ENCODE data around the gene MKI67. TPM values are rescaled to one million over a fixed set of nuclear protein-coding genes. Genes with fewer than 3 reads are reported as not detected.
"Not testable (repeated sequence)": the region's sequence is repeated elsewhere in the genome, so short reads cannot be mapped to it uniquely, and the experiment has no call there.

The MKI67 gene
- 29.0 TPM for polyA plus RNA-seq (2012; ENCODE audit: missing spikeins)

GRCh38 chr10:128125944-128126764 lies at the start of gene MKI67:
Gene MKI67 (minus strand): TSS chr10:128126423. CDS start chr10:128125667, 756 bp downstream.
- TF ChIP-seq TAF1 (IDR thresholded peaks at IDR 0.05; ENCODE audit: borderline replicate concordance, low read depth, low read length) (0 out of 2 replicates have a peak, but pooled peaks have one; percentile 31), POLR2AphosphoS5 (IDR thresholded peaks at IDR 0.05; ENCODE audit: low read depth, low read length) (peak; percentile 53; the same call in 1 of the 2 replicates), POLR2A (IDR thresholded peaks at IDR 0.05; ENCODE audit: low read depth, low read length) (peak; percentile 64)
- DNase-seq (ENCODE audit: insufficient read length) (peak; percentile 77), FAIRE-seq (peak; percentile 95)

GRCh38 chr10:128174581-128175559 lies 48.6 kb upstream of the MKI67 start:
- TF ChIP-seq POLR2AphosphoS5 (IDR thresholded peaks at IDR 0.05; ENCODE audit: low read depth, low read length) (no peak), POLR2A (IDR thresholded peaks at IDR 0.05; ENCODE audit: low read depth, low read length) (no peak), TAF1 (IDR thresholded peaks at IDR 0.05; ENCODE audit: borderline replicate concordance, low read depth, low read length) (no peak)
- FAIRE-seq (no peak), DNase-seq (ENCODE audit: insufficient read length) (no peak)

- TF ChIP-seq TAF1 (IDR thresholded peaks at IDR 0.05; ENCODE audit: borderline replicate concordance, low read depth, low read length) = no peak
- TF ChIP-seq POLR2AphosphoS5 (IDR thresholded peaks at IDR 0.05; ENCODE audit: low read depth, low read length) = no peak
- TF ChIP-seq POLR2A (IDR thresholded peaks at IDR 0.05; ENCODE audit: low read depth, low read length) = no peak
- FAIRE-seq (no peak), DNase-seq (ENCODE audit: insufficient read length) (no peak)
Observed at GRCh38 chr10:128173386-128173785, 47.2 kb upstream of the MKI67 start.

GRCh38 chr10:128172756-128173155 lies 46.5 kb upstream of the MKI67 start:
- DNase-seq (ENCODE audit: insufficient read length) (no peak), FAIRE-seq (no peak)
- TF ChIP-seq TAF1 (IDR thresholded peaks at IDR 0.05; ENCODE audit: borderline replicate concordance, low read depth, low read length) (no peak), POLR2AphosphoS5 (IDR thresholded peaks at IDR 0.05; ENCODE audit: low read depth, low read length) (no peak), POLR2A (IDR thresholded peaks at IDR 0.05; ENCODE audit: low read depth, low read length) (no peak)

- DNase-seq (ENCODE audit: insufficient read length) (no peak), FAIRE-seq (no peak)
- TF ChIP-seq TAF1 (IDR thresholded peaks at IDR 0.05; ENCODE audit: borderline replicate concordance, low read depth, low read length) (no peak), POLR2A (IDR thresholded peaks at IDR 0.05; ENCODE audit: low read depth, low read length) (no peak), POLR2AphosphoS5 (IDR thresholded peaks at IDR 0.05; ENCODE audit: low read depth, low read length) (no peak)
Observed at GRCh38 chr10:128169811-128170379, 43.7 kb upstream of the MKI67 start.

GRCh38 chr10:128167926-128168520 lies 41.8 kb upstream of the MKI67 start:
- TF ChIP-seq POLR2AphosphoS5 (IDR thresholded peaks at IDR 0.05; ENCODE audit: low read depth, low read length) (no peak), TAF1 (IDR thresholded peaks at IDR 0.05; ENCODE audit: borderline replicate concordance, low read depth, low read length) (no peak), POLR2A (IDR thresholded peaks at IDR 0.05; ENCODE audit: low read depth, low read length) (no peak)
- no peak for DNase-seq (ENCODE audit: insufficient read length)
- FAIRE-seq = no peak

- DNase-seq (ENCODE audit: insufficient read length); FAIRE-seq: not testable (repeated sequence)
Observed at GRCh38 chr10:128167123-128167522, 40.9 kb upstream of the MKI67 start.

- FAIRE-seq (no peak), DNase-seq (ENCODE audit: insufficient read length) (no peak)
- no peak for TF ChIP-seq POLR2AphosphoS5 (IDR thresholded peaks at IDR 0.05; ENCODE audit: low read depth, low read length)
- TF ChIP-seq POLR2A (IDR thresholded peaks at IDR 0.05; ENCODE audit: low read depth, low read length) = no peak
Observed at GRCh38 chr10:128166151-128166550, 39.9 kb upstream of the MKI67 start.

GRCh38 chr10:128165536-128165935 lies 39.3 kb upstream of the MKI67 start:
- no peak for DNase-seq (ENCODE audit: insufficient read length)
- TF ChIP-seq POLR2A (IDR thresholded peaks at IDR 0.05; ENCODE audit: low read depth, low read length) (no peak), POLR2AphosphoS5 (IDR thresholded peaks at IDR 0.05; ENCODE audit: low read depth, low read length) (no peak), TAF1 (IDR thresholded peaks at IDR 0.05; ENCODE audit: borderline replicate concordance, low read depth, low read length) (no peak)
- no peak for FAIRE-seq

GRCh38 chr10:128163701-128164100 lies 37.5 kb upstream of the MKI67 start:
- FAIRE-seq (no peak), DNase-seq (ENCODE audit: insufficient read length) (no peak)
- TF ChIP-seq POLR2AphosphoS5 (IDR thresholded peaks at IDR 0.05; ENCODE audit: low read depth, low read length) = no peak
- TF ChIP-seq TAF1 (IDR thresholded peaks at IDR 0.05; ENCODE audit: borderline replicate concordance, low read depth, low read length) = no peak
- no peak for TF ChIP-seq POLR2A (IDR thresholded peaks at IDR 0.05; ENCODE audit: low read depth, low read length)

- no peak for FAIRE-seq
- no peak for DNase-seq (ENCODE audit: insufficient read length)
- TF ChIP-seq POLR2AphosphoS5 (IDR thresholded peaks at IDR 0.05; ENCODE audit: low read depth, low read length) (no peak), TAF1 (IDR thresholded peaks at IDR 0.05; ENCODE audit: borderline replicate concordance, low read depth, low read length) (no peak), POLR2A (IDR thresholded peaks at IDR 0.05; ENCODE audit: low read depth, low read length) (no peak)
Observed at GRCh38 chr10:128161031-128161430, 34.8 kb upstream of the MKI67 start.
